Endometrium (tissue), 2 donors: ENCODE results near the gene ADGRD1.

Source experiments
- FAIRE-seq: peaks from 2 replicates; lab custom pipeline; 2012; peaks lifted over from hg19 to GRCh38; lab: Jason Lieb, UNC
- donor health status: control.
- donor health status: control.

The ADGRD1 gene

GRCh38 chr12:131090274-131091210 lies 136.8 kb downstream of the ADGRD1 start:
- no peak for FAIRE-seq

DNA sequence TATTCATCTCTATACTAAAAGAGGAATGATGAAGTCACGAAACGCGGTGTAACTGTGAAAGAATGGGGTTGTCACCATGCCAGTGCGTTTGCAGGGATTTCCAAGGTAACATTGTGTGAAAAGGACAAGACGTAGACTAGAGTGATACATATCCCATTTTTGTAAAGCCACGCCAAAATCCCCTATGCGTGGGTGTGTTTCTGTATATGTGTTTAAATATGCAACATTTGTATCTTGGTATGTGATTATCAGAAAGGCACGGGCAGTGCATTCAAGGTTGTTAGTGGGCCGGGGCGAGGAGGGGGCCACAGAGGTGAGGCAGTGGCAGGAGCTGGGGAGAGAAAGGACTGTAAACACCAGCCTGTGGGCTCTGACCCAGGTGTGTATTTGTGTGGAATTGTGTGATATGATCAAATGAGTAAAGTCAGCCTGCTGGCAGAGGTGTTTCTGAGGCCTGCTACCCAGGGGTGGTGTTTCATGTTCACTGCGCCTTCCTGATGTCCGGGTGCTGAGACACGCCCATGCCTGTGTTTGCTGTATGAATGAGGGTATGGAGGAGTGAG lies 137.8 kb downstream of the ADGRD1 start:
- FAIRE-seq: no peak

- FAIRE-seq: no peak
Measured at GRCh38 chr12:131091976-131092691, 138.4 kb downstream of the ADGRD1 start.

DNA sequence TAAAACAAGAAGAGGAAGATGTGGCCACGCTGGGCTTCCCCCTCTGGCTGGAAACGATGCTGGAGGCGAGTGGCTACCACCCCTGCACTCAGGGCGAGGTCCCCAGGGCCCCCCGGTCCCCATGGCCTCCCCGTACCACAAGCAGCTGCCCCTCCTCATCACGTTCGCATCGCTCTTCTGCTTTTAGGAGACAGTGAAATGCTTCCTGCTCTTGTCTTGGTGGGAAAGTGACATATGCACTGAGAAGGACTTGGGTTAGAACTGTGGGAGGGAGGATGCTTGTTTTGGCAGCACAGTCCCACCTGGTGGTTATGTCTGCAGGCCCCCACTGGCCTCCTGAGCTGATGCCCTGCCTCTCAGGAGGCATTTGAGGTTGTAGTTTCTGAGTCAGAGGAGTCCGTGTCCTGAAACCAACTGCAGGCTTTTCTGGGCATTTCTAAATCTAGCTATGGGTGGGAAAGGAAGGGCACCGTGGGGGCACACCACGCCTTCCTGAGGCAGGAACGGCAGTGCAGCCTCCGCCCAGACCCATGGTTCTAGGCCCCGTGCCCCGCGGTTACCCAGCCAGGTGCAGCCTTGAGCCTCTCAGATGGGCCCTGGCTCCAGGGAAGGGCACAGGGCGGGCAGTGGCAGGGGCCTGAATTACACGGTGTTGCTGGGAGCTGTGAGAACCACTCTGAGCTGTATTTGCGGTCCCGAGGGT lies 139.3 kb downstream of the ADGRD1 start:
- no peak for FAIRE-seq

DNA sequence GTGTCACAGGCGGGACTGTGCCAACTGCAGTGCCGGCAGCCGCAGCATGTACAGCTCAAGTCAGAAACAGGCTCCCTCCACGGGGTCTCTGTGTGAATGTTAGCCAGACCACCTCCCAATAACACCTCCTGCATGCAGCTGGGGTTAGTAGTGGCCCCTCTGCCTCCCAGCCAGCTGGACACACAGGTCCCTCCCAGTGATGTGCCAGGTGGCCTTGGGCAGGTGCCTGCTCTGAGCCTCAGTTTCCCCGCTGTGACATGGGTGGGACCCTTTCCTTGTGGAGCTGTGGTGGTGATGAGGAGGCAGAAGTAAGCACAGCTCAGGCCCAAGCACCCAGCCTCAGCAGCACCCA lies 139.9 kb downstream of the ADGRD1 start:
- FAIRE-seq: no peak

- no peak for FAIRE-seq
Measured at GRCh38 chr12:131093971-131094830, 140.5 kb downstream of the ADGRD1 start.

GRCh38 chr12:131094831-131095805 lies 141.4 kb downstream of the ADGRD1 start:
- FAIRE-seq: no peak

- no peak for FAIRE-seq
Measured at GRCh38 chr12:131095826-131096680, 142.3 kb downstream of the ADGRD1 start.

DNA sequence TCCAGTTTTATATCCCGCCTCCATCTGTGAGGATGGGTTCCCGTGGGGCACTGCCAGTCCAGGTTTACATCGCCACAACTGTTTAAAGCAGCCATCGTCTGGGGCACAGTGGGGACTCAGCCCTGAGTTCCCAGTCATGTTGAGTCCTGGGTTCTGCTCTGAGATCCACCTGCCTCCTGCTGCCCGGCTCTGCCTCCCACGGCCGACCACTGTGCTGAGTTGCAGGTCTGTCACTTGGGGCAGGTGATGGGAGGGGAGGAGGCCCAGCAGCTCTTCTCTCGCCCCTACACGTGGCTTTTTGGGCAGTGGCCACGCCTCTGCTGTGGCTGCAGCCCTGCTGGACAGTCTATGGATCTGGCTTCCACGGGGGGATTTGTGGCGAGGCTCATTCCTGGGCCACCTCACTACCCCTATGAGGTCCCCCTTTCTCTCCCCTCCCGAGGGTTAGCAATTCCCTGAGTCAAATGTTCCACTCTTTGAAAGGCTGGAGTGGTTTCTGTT lies 143.0 kb downstream of the ADGRD1 start:
- no peak for FAIRE-seq

DNA sequence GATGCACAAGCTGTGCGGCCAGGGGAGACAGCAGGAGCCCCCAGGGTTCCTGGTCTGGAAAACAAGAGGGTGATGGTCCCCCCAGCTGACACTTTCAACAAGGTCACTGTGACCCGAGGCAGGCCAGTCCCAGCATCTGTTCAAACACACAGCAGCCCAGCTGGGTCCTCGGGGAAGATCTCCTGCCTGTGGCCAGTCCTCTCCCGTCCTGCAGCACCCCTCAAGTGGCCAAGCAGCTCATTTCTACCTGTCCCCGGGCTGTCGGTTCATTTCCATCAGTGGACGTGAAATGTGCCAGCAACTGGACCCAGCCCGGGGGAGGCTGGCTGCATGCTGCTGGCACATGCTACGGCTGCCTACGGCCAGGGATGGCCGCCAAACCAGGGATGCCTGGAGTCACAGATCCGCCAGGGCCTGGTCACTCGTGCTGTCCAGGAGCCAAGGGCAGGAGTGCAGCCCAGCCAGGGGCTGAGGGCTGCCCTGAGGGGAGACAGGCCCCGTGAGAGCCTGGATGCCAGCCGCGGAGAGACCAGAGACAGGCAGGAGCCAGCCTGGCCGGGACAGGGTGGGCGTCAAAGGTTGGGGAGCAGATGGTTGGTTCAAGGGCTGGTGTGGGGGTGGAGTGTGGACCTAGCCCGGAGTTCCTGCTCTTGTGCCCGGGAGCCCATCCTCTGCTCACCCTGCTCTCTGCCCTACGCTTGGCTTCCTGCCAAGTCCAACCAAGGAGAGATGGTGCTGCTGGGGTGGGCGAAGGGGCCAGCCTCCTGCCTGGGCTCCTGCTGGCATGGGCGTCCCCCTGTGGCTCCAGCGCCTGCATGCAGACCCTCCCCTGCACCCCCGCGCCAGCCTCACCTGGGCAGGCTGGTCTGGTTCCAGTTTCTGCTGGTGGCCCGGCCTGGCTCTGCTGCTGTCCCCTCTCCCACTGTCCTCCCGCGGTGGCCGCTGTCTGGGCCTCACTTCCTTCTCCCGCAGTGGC lies 143.8 kb downstream of the ADGRD1 start:
- no peak for FAIRE-seq

GRCh38 chr12:131098178-131098981 lies 144.7 kb downstream of the ADGRD1 start:
- FAIRE-seq: no peak

GRCh38 chr12:131100031-131100674 lies 146.4 kb downstream of the ADGRD1 start:
- FAIRE-seq: no peak

- FAIRE-seq: no peak
Measured at GRCh38 chr12:131101006-131101405, 147.3 kb downstream of the ADGRD1 start.

- no peak for FAIRE-seq
Measured at GRCh38 chr12:131101703-131102492, 148.2 kb downstream of the ADGRD1 start.

DNA sequence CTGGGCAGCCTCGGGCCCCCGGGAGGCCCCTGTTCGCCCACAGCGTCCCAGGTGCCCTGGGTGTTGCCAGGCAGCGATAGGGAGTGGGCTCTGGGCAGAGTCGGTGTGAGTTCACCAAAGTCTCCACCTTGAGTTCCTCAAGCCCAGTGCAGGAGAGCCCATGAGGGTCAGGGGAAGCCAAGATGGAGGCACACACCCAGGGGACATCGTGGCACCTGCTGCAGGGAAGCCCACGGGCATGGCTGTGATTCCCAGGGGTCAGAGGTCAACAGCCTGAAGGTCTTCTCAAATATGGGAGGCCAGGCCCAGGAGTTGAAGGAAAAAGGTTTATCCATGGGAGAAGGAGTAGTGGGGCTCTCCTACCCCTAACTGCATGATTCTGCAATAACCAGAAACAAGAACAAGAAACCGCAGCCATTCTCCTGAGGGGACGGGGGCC lies 148.8 kb downstream of the ADGRD1 start:
- FAIRE-seq: no peak
